Vagina (tissue), 2 donors: ENCODE measurements around the gene FAM163B.

ENCODE experiments used
- POLR2A ChIP-seq, 2 donors: fragments of 450-650 bp; IDR thresholded peaks; one replicate each; pipeline ENCODE4 v1.6.1; 2017; ENCODE audit warnings: antibody characterized with exemption in 2 of 2, mild to moderate bottlenecking in 2 of 2, moderate library complexity in 2 of 2
- POLR2AphosphoS5 ChIP-seq, 2 donors: sonication (generic); formaldehyde crosslinking; IDR thresholded peaks; one replicate each; pipeline ENCODE4 v1.9.0; 2017; ENCODE audit warnings: antibody characterized with exemption in 2 of 2, mild to moderate bottlenecking in 2 of 2, low read depth in 1 of 2; ENCODE audit not compliant: insufficient read depth in 1 of 2
- TF ChIP-seq, protein P1 (sequence below), 3 experiments: fragments of 450-650 bp in 2 of 3; fragments of 200-600 bp in 1 of 3; sonication (generic) in 1 of 3; IDR thresholded peaks; one replicate each; pipeline ENCODE4 v1.5.1; 2017 to 2019; ENCODE audit warnings: antibody characterized with exemption in 3 of 3, mild to moderate bottlenecking in 2 of 3, moderate library complexity in 2 of 3

DNA sequence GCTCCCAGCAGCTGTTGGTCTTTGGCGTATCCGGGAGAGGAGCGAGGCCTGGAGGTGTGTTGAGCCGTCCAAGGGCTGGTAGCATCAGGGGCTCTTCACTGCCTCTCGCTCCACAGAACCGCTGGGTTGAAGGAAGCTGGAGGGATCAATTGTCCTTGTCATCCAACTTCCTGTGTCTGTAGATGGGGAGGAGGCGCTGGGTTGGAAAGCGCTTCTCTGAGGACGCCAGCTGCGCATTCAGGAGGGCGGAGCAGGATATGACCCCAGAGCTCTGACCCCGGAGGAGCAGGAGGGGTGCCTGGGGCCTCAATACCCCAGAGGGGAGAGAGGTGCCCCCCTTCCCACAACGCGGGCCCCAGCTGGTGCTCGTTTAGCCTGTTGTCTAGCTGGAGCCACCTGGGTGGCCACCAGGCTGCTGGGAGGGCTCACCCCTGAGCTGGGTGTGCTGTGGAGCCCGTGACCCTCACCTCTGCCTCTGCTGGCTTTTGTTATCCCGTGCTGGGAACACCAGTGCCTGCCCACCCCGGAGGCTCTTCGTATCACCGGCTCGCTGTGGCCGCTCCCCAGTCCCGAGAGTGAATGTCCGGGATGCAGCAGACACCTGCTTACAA, 25.0 kb upstream of the FAM163B start:
- TF ChIP-seq POLR2A (IDR thresholded peaks at IDR 0.05): no peak
- no peak for TF ChIP-seq POLR2AphosphoS5 (IDR thresholded peaks at IDR 0.05; ENCODE audit: insufficient read depth in 1 of 2, low read depth in 1 of 2)
- TF ChIP-seq, protein P1, sequence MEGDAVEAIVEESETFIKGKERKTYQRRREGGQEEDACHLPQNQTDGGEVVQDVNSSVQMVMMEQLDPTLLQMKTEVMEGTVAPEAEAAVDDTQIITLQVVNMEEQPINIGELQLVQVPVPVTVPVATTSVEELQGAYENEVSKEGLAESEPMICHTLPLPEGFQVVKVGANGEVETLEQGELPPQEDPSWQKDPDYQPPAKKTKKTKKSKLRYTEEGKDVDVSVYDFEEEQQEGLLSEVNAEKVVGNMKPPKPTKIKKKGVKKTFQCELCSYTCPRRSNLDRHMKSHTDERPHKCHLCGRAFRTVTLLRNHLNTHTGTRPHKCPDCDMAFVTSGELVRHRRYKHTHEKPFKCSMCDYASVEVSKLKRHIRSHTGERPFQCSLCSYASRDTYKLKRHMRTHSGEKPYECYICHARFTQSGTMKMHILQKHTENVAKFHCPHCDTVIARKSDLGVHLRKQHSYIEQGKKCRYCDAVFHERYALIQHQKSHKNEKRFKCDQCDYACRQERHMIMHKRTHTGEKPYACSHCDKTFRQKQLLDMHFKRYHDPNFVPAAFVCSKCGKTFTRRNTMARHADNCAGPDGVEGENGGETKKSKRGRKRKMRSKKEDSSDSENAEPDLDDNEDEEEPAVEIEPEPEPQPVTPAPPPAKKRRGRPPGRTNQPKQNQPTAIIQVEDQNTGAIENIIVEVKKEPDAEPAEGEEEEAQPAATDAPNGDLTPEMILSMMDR (IDR thresholded peaks at IDR 0.05): no peak
